Measurements from ENCODE around the gene SLC66A2. TPM values are rescaled to one million over a fixed set of nuclear protein-coding genes. Genes with fewer than 3 reads are reported as not detected.

Gene SLC66A2
- total RNA-seq, 4 donors from 2014 or later, result 69.4 to 176 (median 103) TPM

- ATAC-seq (ENCODE audit: low FRiP score) (no peak), DNase-seq (ENCODE audit: low spot score) (peak; percentile 2)
- TF ChIP-seq CTCF (IDR thresholded peaks at IDR 0.05), result no peak
Observed at GRCh38 chr18:79916546-79917168, 34.8 kb downstream of the SLC66A2 start.

- ATAC-seq (ENCODE audit: low FRiP score) (no peak), DNase-seq (ENCODE audit: low spot score) (no peak)
- TF ChIP-seq CTCF (IDR thresholded peaks at IDR 0.05), result no peak
Observed at GRCh38 chr18:79916128-79916494, 35.3 kb downstream of the SLC66A2 start.

- ATAC-seq (ENCODE audit: low FRiP score) (no peak), DNase-seq (ENCODE audit: low spot score) (no peak)
- no peak for TF ChIP-seq CTCF (IDR thresholded peaks at IDR 0.05)
Observed at GRCh38 chr18:79915161-79916127, 36.0 kb downstream of the SLC66A2 start.

- DNase-seq (ENCODE audit: low spot score), result no peak
Observed at GRCh38 chr18:79914614-79915160, 36.8 kb downstream of the SLC66A2 start.

GRCh38 chr18:79912994-79913831 lies 38.2 kb downstream of the SLC66A2 start:
- DNase-seq (ENCODE audit: low spot score), result no peak
- ATAC-seq (ENCODE audit: low FRiP score), result no peak
- no peak for TF ChIP-seq CTCF (IDR thresholded peaks at IDR 0.05)

More at GRCh38 chr18:79914614-79915160, 36.8 kb downstream of the SLC66A2 start:
- no peak for ATAC-seq (ENCODE audit: low FRiP score)
- TF ChIP-seq CTCF (IDR thresholded peaks at IDR 0.05), result no peak

- DNase-seq (ENCODE audit: low spot score) (no peak), ATAC-seq (ENCODE audit: low FRiP score) (no peak)
- TF ChIP-seq CTCF (IDR thresholded peaks at IDR 0.05), result no peak
Observed at GRCh38 chr18:79912409-79912991, 39.0 kb downstream of the SLC66A2 start.

Measured in omental fat pad (tissue), 4 donors.